BJ (cell line): Measurements from ENCODE around the gene PNLDC1. TPM values are rescaled to one million over a fixed set of nuclear protein-coding genes. Genes with fewer than 3 reads are reported as not detected.
A peak's percentile ranks its signal among the peaks of the same experiment; 100 is the strongest.

Source experiments
- CTCF ChIA-PET: fragments of 350-600 bp; formaldehyde crosslinking; extraction: SDS; loops from one replicate; lab custom pipeline; 2021; ENCODE audit warnings: antibody characterized with exemption, inconsistent platforms; lab: Yijun Ruan, JAX
- POLR2A ChIA-PET: fragments of 300-600 bp; sonication (Branson Sonifier 250); formaldehyde crosslinking; extraction: SDS; loops from one replicate; lab custom pipeline; 2021; ENCODE audit warnings: antibody characterized with exemption; lab: Charles Lee
- DNase-seq: peaks from one replicate; pipeline ENCODE4 v3.0.0-alpha.2; 2011; ENCODE audit warnings: low read depth
- H3K27me3 ChIP-seq: 2 replicates; pipeline ENCODE4 v1.6.0; 2011; ENCODE audit warnings: low read length; ENCODE audit not compliant: control insufficient read depth, insufficient read depth
- H3K36me3 ChIP-seq: 2 replicates; pipeline ENCODE4 v1.5.1; 2011; ENCODE audit warnings: low read length; ENCODE audit not compliant: control insufficient read depth, insufficient read depth
- H3K4me3 ChIP-seq: 2 replicates; pipeline ENCODE4 v1.5.1; 2011; ENCODE audit warnings: low read depth, mild to moderate bottlenecking, control low read depth, low read length
- polyA plus RNA-seq: library from polyadenylated mRNA; depleted of rRNA; stranded (reverse); fragments of >200 nt; gene quantifications from 2 replicates; pipeline ENCODE4 v1.2.3, GENCODE V29; 2011
- TF ChIP-seq, protein P1 (sequence below): IDR thresholded peaks from 2 replicates; pipeline ENCODE4 v1.5.1; 2011; ENCODE audit warnings: low read depth, mild to moderate bottlenecking, control low read depth, inconsistent platforms, low read length, moderate library complexity; ENCODE audit not compliant: insufficient read depth

The PNLDC1 gene
- polyA plus RNA-seq, 1 experiment = not detected

DNA sequence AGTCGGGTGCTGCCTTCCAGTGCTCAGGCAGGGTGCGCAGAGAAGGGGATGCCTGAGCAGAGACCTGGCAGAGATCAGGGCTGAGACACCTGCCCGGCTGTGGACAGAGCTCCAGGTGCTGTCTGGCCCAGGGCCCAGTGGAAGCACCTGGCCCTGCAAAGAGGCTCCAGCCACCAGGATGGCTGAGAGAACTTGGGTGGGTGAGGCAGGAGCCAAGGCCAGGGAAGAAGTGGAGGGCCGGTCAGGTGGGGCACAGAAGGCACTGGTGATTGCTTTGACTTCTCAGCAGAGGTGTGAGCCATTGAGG is 31.2 kb downstream of the PNLDC1 start:
- DNase-seq = no peak
- ChIA-PET CTCF (no interaction called here), POLR2A (no interaction called here)
- Histone ChIP-seq H3K4me3 (no peak overlapping the region), H3K36me3 (no peaks in the 10 kb centered on the region), H3K27me3 (no peaks in the 10 kb centered on the region)
- TF ChIP-seq, protein P1, sequence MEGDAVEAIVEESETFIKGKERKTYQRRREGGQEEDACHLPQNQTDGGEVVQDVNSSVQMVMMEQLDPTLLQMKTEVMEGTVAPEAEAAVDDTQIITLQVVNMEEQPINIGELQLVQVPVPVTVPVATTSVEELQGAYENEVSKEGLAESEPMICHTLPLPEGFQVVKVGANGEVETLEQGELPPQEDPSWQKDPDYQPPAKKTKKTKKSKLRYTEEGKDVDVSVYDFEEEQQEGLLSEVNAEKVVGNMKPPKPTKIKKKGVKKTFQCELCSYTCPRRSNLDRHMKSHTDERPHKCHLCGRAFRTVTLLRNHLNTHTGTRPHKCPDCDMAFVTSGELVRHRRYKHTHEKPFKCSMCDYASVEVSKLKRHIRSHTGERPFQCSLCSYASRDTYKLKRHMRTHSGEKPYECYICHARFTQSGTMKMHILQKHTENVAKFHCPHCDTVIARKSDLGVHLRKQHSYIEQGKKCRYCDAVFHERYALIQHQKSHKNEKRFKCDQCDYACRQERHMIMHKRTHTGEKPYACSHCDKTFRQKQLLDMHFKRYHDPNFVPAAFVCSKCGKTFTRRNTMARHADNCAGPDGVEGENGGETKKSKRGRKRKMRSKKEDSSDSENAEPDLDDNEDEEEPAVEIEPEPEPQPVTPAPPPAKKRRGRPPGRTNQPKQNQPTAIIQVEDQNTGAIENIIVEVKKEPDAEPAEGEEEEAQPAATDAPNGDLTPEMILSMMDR = no peak

- ChIA-PET POLR2A (no interaction called here), CTCF (interaction anchor here (1.0 to 3.2 kb wide), 3 partner anchors 10 to 141 kb away, joined by 3 to 14 read pairs (median 5); no protein-coding TSS in a partner anchor)
- Histone ChIP-seq H3K27me3 (no peaks in the 10 kb centered on the region), H3K4me3 (no peak overlapping the region), H3K36me3 (no peaks in the 10 kb centered on the region)
- TF ChIP-seq, protein P1 = no peak
- no peak for DNase-seq
These were observed 32.9 kb downstream of the PNLDC1 start for GRCh38 chr6:159832946-159833345.

DNA sequence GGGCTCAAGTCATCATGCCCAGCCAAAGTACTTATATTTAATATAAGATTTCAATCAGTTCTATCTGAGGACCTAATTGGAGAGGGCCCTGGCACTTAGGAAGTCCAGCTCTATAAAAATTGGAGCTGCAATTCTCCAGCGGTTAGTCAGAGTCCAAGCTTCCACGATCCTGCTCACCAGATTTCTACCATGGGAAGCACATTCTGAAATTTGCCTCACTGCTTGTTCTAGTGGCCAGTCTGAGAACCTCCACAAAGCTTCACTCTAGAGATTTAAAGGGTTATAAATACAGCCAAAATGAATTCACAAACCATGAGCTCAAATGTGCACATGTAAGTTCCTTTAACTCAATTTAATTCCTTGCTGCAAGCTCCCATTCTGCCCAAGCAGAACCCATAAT is 33.5 kb downstream of the PNLDC1 start:
- POLR2A ChIA-PET = no interaction called here
- Histone ChIP-seq H3K36me3 (no peaks in the 10 kb centered on the region), H3K27me3 (no peaks in the 10 kb centered on the region), H3K4me3 (no peak overlapping the region)
- TF ChIP-seq, protein P1 = peak; percentile 52
- CTCF ChIA-PET = interaction anchor here (0.6 to 3.2 kb wide), 4 partner anchors 11 to 142 kb away, joined by 3 to 14 read pairs (median 4); no protein-coding TSS in a partner anchor
- peak; percentile 65 for DNase-seq

- CTCF ChIA-PET = interaction anchor here (0.6 to 3.2 kb wide), 5 partner anchors 11 to 142 kb away, joined by 3 to 14 read pairs (median 3); no protein-coding TSS in a partner anchor
- no peaks in the 10 kb centered on the region for H3K27me3 ChIP-seq
- H3K36me3 ChIP-seq = no peaks in the 10 kb centered on the region
- TF ChIP-seq, protein P1 = no peak
- POLR2A ChIA-PET = no interaction called here
- no peak overlapping the region for H3K4me3 ChIP-seq
- no peak for DNase-seq
These were observed 34.0 kb downstream of the PNLDC1 start for GRCh38 chr6:159833997-159834603.

DNA sequence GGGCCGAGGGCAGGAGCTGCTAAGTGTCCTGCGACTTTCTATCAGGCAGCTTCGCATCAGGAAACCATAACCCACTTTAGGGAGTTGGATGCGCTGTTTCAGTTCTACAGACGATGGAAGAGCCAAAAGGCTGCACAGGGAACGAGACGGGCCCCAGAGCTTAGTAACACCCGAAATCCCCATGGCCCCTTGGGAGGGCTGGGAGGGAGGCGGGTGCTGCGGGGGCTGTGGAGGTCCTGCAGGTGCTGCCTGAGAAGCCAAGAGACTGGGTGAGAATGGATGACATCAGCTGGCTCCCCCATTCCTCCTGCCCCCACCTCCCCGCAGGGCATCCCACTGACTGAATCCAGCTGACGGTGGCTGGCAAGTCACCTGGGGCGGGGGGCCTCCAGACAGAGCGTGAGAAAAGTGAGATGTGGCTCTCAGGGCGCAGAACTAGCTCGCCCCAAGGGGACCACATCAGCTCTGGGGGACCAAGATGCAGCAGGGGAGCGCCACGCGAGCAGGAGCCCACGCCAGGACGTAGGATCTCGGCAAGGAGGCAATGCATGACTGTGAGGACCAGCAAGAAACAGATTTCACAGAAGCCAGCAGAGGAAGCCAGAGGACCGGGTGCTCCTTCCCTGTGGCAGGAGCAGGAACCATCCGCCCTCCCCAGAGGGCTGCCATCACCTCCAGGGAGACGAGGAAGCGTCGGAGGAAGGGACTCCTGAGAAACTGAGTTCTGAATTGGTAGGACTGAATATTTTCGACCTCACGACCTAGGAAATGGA is 36.8 kb downstream of the PNLDC1 start:
- no peaks in the 10 kb centered on the region for H3K27me3 ChIP-seq
- CTCF ChIA-PET = no interaction called here
- TF ChIP-seq, protein P1 = no peak
- DNase-seq = no peak
- POLR2A ChIA-PET = no interaction called here
- no peak overlapping the region for H3K4me3 ChIP-seq
- H3K36me3 ChIP-seq = no peaks in the 10 kb centered on the region
